Bone marrow (tissue), 2 donors: ENCODE measurements around the gene CABP1.
"Not testable (repeated sequence)": the region's sequence is repeated elsewhere in the genome, so short reads cannot be mapped to it uniquely, and the experiment has no call there.

ENCODE experiments used
- DNase-seq, 2 donors: peaks; one replicate each; lab custom pipeline; 2025; lab: John Stamatoyannopoulos, UW

CABP1 gene

GRCh38 chr12:120668091-120668867 lies 27.9 kb downstream of the CABP1 start:
- DNase-seq: no peak

GRCh38 chr12:120668868-120669840 lies 28.7 kb downstream of the CABP1 start:
- DNase-seq: no peak

- DNase-seq: not testable (repeated sequence)
These were observed 29.8 kb downstream of the CABP1 start for GRCh38 chr12:120670237-120670636.

GRCh38 chr12:120670667-120671066 lies 30.2 kb downstream of the CABP1 start:
- DNase-seq: no peak

- DNase-seq: no peak
These were observed 33.7 kb downstream of the CABP1 start for GRCh38 chr12:120674097-120674636.

GRCh38 chr12:120677765-120678473 lies 37.5 kb downstream of the CABP1 start:
- peak in 1 of 2 donors; percentile 66 for DNase-seq

GRCh38 chr12:120678572-120678971 lies 38.1 kb downstream of the CABP1 start:
- no peak for DNase-seq

GRCh38 chr12:120680165-120680738 lies 39.8 kb downstream of the CABP1 start:
- DNase-seq: no peak

GRCh38 chr12:120684523-120684932 lies 44.1 kb downstream of the CABP1 start:
- peak in 1 of 2 donors; percentile 12 for DNase-seq

- no peak for DNase-seq
These were observed 45.1 kb downstream of the CABP1 start for GRCh38 chr12:120685522-120685921.

GRCh38 chr12:120686151-120686689 lies 45.8 kb downstream of the CABP1 start:
- DNase-seq: peak; percentile 93 to 99

GRCh38 chr12:120686690-120687577 lies 46.5 kb downstream of the CABP1 start, which contains the start of gene MLEC:
Gene MLEC, plus strand, starts transcription at chr12:120687149. Its CDS starts 148 bp downstream, at chr12:120687297.
- DNase-seq: peak; percentile 96 to 99

- peak in 1 of 2 donors; percentile 4 for DNase-seq
These were observed 47.3 kb downstream of the CABP1 start for GRCh38 chr12:120687578-120688289.

- no peak for DNase-seq
These were observed 48.2 kb downstream of the CABP1 start for GRCh38 chr12:120688527-120689071.

- DNase-seq: no peak
These were observed 49.1 kb downstream of the CABP1 start for GRCh38 chr12:120689397-120690082.

GRCh38 chr12:120690083-120690450 lies 49.6 kb downstream of the CABP1 start:
- no peak for DNase-seq

GRCh38 chr12:120690978-120691377 lies 50.6 kb downstream of the CABP1 start:
- DNase-seq: no peak

- no peak for DNase-seq
These were observed 52.2 kb downstream of the CABP1 start for GRCh38 chr12:120692524-120693033.
